ENCODE results near the gene NTN3. TPM values are rescaled to one million over a fixed set of nuclear protein-coding genes. Genes with fewer than 3 reads are reported as not detected.
A peak's percentile ranks its signal among the peaks of the same experiment; 100 is the strongest.

The NTN3 gene
- total RNA-seq, 1 experiment from 2014 or later: not detected

- Mint-ChIP-seq H3K9me3 (ENCODE audit: low read depth, unreplicated experiment) (no peaks in the 10 kb centered on the region), H3K27ac (ENCODE audit: unreplicated experiment) (no peak overlapping the region), H3K36me3 (ENCODE audit: insufficient read depth, unreplicated experiment) (peaks cover 35% of the 10 kb centered on the region), H3K27me3 (ENCODE audit: unreplicated experiment) (peaks cover 14% of the 10 kb centered on the region), H3K4me3 (ENCODE audit: low read depth, unreplicated experiment) (no peak overlapping the region), H3K4me1 (ENCODE audit: low read depth, unreplicated experiment) (peaks cover 30% of the 10 kb centered on the region)
- TF ChIP-seq CTCF (IDR thresholded peaks at IDR 0.05; ENCODE audit: unreplicated experiment): no peak
- no TSS peak for BruUV-seq (replicated peaks)
- CTCF ChIA-PET: no interaction called here
- intact Hi-C loops (cut with micrococcal nuclease; ENCODE audit: unreplicated experiment): no loop called here
- no peak for DNase-seq
Measured at GRCh38 chr16:2425825-2426430, 45.2 kb upstream of the NTN3 start.

- peaks cover 3% of the 10 kb centered on the region for H3K27me3 Mint-ChIP-seq (ENCODE audit: unreplicated experiment)
- TF ChIP-seq CTCF (IDR thresholded peaks at IDR 0.05; ENCODE audit: unreplicated experiment): no peak
- peaks cover 33% of the 10 kb centered on the region for H3K4me1 Mint-ChIP-seq (ENCODE audit: low read depth, unreplicated experiment)
- no peak overlapping the region for H3K4me3 Mint-ChIP-seq (ENCODE audit: low read depth, unreplicated experiment)
- BruUV-seq (replicated peaks): no TSS peak
- no peak overlapping the region for H3K27ac Mint-ChIP-seq (ENCODE audit: unreplicated experiment)
- intact Hi-C loops (cut with micrococcal nuclease; ENCODE audit: unreplicated experiment): no loop called here
- H3K36me3 Mint-ChIP-seq (ENCODE audit: insufficient read depth, unreplicated experiment): peaks cover 35% of the 10 kb centered on the region
- CTCF ChIA-PET: no interaction called here
- H3K9me3 Mint-ChIP-seq (ENCODE audit: low read depth, unreplicated experiment): no peaks in the 10 kb centered on the region
- DNase-seq: no peak
Measured at GRCh38 chr16:2426941-2427361, 44.1 kb upstream of the NTN3 start.

GRCh38 chr16:2427526-2427925, 43.6 kb upstream of the NTN3 start:
- intact Hi-C loops (cut with micrococcal nuclease; ENCODE audit: unreplicated experiment): no loop called here
- H3K4me1 Mint-ChIP-seq (ENCODE audit: low read depth, unreplicated experiment): peaks cover 33% of the 10 kb centered on the region
- H3K36me3 Mint-ChIP-seq (ENCODE audit: insufficient read depth, unreplicated experiment): peaks cover 35% of the 10 kb centered on the region
- no peak for TF ChIP-seq CTCF (IDR thresholded peaks at IDR 0.05; ENCODE audit: unreplicated experiment)
- H3K9me3 Mint-ChIP-seq (ENCODE audit: low read depth, unreplicated experiment): no peaks in the 10 kb centered on the region
- no TSS peak for BruUV-seq (replicated peaks)
- no peak for DNase-seq
- H3K4me3 Mint-ChIP-seq (ENCODE audit: low read depth, unreplicated experiment): peak overlapping the region; percentile 79
- CTCF ChIA-PET: no interaction called here
- peak overlapping the region; percentile 78 for H3K27ac Mint-ChIP-seq (ENCODE audit: unreplicated experiment)
- H3K27me3 Mint-ChIP-seq (ENCODE audit: unreplicated experiment): no peaks in the 10 kb centered on the region

GRCh38 chr16:2428051-2428783, 42.9 kb upstream of the NTN3 start:
- H3K9me3 Mint-ChIP-seq (ENCODE audit: low read depth, unreplicated experiment): no peaks in the 10 kb centered on the region
- peak overlapping the region; percentile 79 for H3K4me3 Mint-ChIP-seq (ENCODE audit: low read depth, unreplicated experiment)
- peak; percentile 70 for DNase-seq
- CTCF ChIA-PET: interaction anchor here (0.6 kb wide), 1 partner anchor 14 kb away, joined by 3 read pairs; no protein-coding TSS in a partner anchor
- H3K36me3 Mint-ChIP-seq (ENCODE audit: insufficient read depth, unreplicated experiment): peaks cover 39% of the 10 kb centered on the region
- H3K27me3 Mint-ChIP-seq (ENCODE audit: unreplicated experiment): no peaks in the 10 kb centered on the region
- peak overlapping the region; percentile 78 for H3K27ac Mint-ChIP-seq (ENCODE audit: unreplicated experiment)
- peaks cover 33% of the 10 kb centered on the region for H3K4me1 Mint-ChIP-seq (ENCODE audit: low read depth, unreplicated experiment)
- intact Hi-C loops (cut with micrococcal nuclease; ENCODE audit: unreplicated experiment): no loop called here
- TSS peak; percentile 90 for BruUV-seq (replicated peaks)
- TF ChIP-seq CTCF (IDR thresholded peaks at IDR 0.05; ENCODE audit: unreplicated experiment): no peak
